Measurements from ENCODE around the gene FAM98B.

Gene FAM98B

GRCh38 chr15:38412466-38412865 is 41.5 kb upstream of the FAM98B start:
- Histone ChIP-seq H2AFZ (ENCODE audit: low read depth) (no peak overlapping the region), H3K4me1 (ENCODE audit: low read depth, poor library complexity, severe bottlenecking) (no peaks in the 10 kb centered on the region), H3K4me3 (IDR thresholded peaks at IDR 0.05; ENCODE audit: insufficient read depth, low read depth, low read length) (no peak overlapping the region), H3K4me2 (no peak overlapping the region), H3K79me2 (ENCODE audit: insufficient read depth, low read depth) (no peaks in the 10 kb centered on the region), H3K9ac (no peak overlapping the region), H4K20me1 (ENCODE audit: insufficient read depth) (no peaks in the 10 kb centered on the region), H3K36me3 (ENCODE audit: insufficient read depth) (no peaks in the 10 kb centered on the region), H3K27me3 (ENCODE audit: insufficient read depth, low read depth) (no peaks in the 10 kb centered on the region), H3K27ac (no peak overlapping the region)
- TF ChIP-seq CTCF (conservative IDR thresholded peaks at IDR 0.05; ENCODE audit: low read depth, low read length): no peak

GRCh38 chr15:38414357-38414756 is 39.6 kb upstream of the FAM98B start:
- Histone ChIP-seq H3K9ac (no peak overlapping the region), H3K4me1 (ENCODE audit: low read depth, poor library complexity, severe bottlenecking) (no peaks in the 10 kb centered on the region), H3K27ac (no peak overlapping the region), H2AFZ (ENCODE audit: low read depth) (no peak overlapping the region), H3K4me2 (no peak overlapping the region), H3K36me3 (ENCODE audit: insufficient read depth) (no peaks in the 10 kb centered on the region), H3K27me3 (ENCODE audit: insufficient read depth, low read depth) (no peaks in the 10 kb centered on the region), H3K79me2 (ENCODE audit: insufficient read depth, low read depth) (no peaks in the 10 kb centered on the region), H4K20me1 (ENCODE audit: insufficient read depth) (no peaks in the 10 kb centered on the region), H3K4me3 (IDR thresholded peaks at IDR 0.05; ENCODE audit: insufficient read depth, low read depth, low read length) (no peak overlapping the region)
- peak; percentile 55 for TF ChIP-seq CTCF (conservative IDR thresholded peaks at IDR 0.05; ENCODE audit: low read depth, low read length)

- no peak for TF ChIP-seq CTCF (conservative IDR thresholded peaks at IDR 0.05; ENCODE audit: low read depth, low read length)
- Histone ChIP-seq H3K79me2 (ENCODE audit: insufficient read depth, low read depth) (no peaks in the 10 kb centered on the region), H3K4me2 (no peak overlapping the region), H3K36me3 (ENCODE audit: insufficient read depth) (no peaks in the 10 kb centered on the region), H3K4me3 (IDR thresholded peaks at IDR 0.05; ENCODE audit: insufficient read depth, low read depth, low read length) (no peak overlapping the region), H3K27me3 (ENCODE audit: insufficient read depth, low read depth) (no peaks in the 10 kb centered on the region), H3K27ac (no peak overlapping the region), H3K4me1 (ENCODE audit: low read depth, poor library complexity, severe bottlenecking) (peaks cover 48% of the 10 kb centered on the region), H4K20me1 (ENCODE audit: insufficient read depth) (no peaks in the 10 kb centered on the region), H2AFZ (ENCODE audit: low read depth) (no peak overlapping the region), H3K9ac (no peak overlapping the region)
Observed at GRCh38 chr15:38421069-38421690, 32.7 kb upstream of the FAM98B start.

GRCh38 chr15:38424101-38424552 is 29.8 kb upstream of the FAM98B start:
- Histone ChIP-seq H3K4me1 (ENCODE audit: low read depth, poor library complexity, severe bottlenecking) (peaks cover 48% of the 10 kb centered on the region), H3K27ac (peak overlapping the region; percentile 81), H4K20me1 (ENCODE audit: insufficient read depth) (no peaks in the 10 kb centered on the region), H3K4me2 (peak overlapping the region; percentile 25), H3K27me3 (ENCODE audit: insufficient read depth, low read depth) (no peaks in the 10 kb centered on the region), H3K4me3 (IDR thresholded peaks at IDR 0.05; ENCODE audit: insufficient read depth, low read depth, low read length) (peak overlapping the region; percentile 41), H3K9ac (peak overlapping the region; percentile 34; the same call in 1 of the 2 replicates), H3K79me2 (ENCODE audit: insufficient read depth, low read depth) (no peaks in the 10 kb centered on the region), H2AFZ (ENCODE audit: low read depth) (peak overlapping the region; percentile 19; the same call in 1 of the 2 replicates), H3K36me3 (ENCODE audit: insufficient read depth) (no peaks in the 10 kb centered on the region)
- no peak for TF ChIP-seq CTCF (conservative IDR thresholded peaks at IDR 0.05; ENCODE audit: low read depth, low read length)
